Panc1 (cell line): ENCODE data around the gene MTARC2. TPM values are rescaled to one million over a fixed set of nuclear protein-coding genes. Genes with fewer than 3 reads are reported as not detected.

Experiments
- ATAC-seq: fragments of 200-7000 bp; cut with Tn5 transposase; 2 replicates; pipeline ENCODE4 v1.9.1; 2020; ENCODE audit warnings: mild to moderate bottlenecking, moderate library complexity
- BruUV-seq: library from RNA; stranded (reverse); fragments of 400-500 nt; replicated peaks from 2 replicates; lab custom pipeline; 2021; lab: Mats Ljungman, UMichigan
- CTCF ChIA-PET: fragments of 300-600 bp; sonication (Branson Sonifier 250); formaldehyde crosslinking; loops from one replicate; lab custom pipeline; 2022; ENCODE audit warnings: antibody characterized with exemption; lab: Charles Lee
- POLR2A ChIA-PET: fragments of 300-600 bp; sonication (Branson Sonifier 250); formaldehyde crosslinking; loops from one replicate; lab custom pipeline; 2022; ENCODE audit warnings: antibody characterized with exemption; lab: Charles Lee
- DNase-seq: peaks from one replicate; pipeline ENCODE4 v3.0.0-alpha.2; 2010; ENCODE audit warnings: low read depth, low spot score
- H3K27ac ChIP-seq: 2 replicates; pipeline ENCODE4 v1.5.1; 2011; ENCODE audit warnings: mild to moderate bottlenecking, low read length, inconsistent platforms
- H3K27me3 ChIP-seq: fragments of 200-500 bp; sonication (Bioruptor generic); 2 replicates; pipeline ENCODE4 v1.6.0; 2014; ENCODE audit warnings: low read length, inconsistent platforms; ENCODE audit not compliant: control insufficient read depth, insufficient read depth
- H3K36me3 ChIP-seq: fragments of 200-500 bp; sonication (Bioruptor generic); 2 replicates; pipeline ENCODE4 v1.5.1; 2014; ENCODE audit warnings: inconsistent platforms, mild to moderate bottlenecking, low read length, moderate library complexity; ENCODE audit not compliant: control insufficient read depth, insufficient read depth
- H3K4me1 ChIP-seq: 2 replicates; pipeline ENCODE4 v1.5.1; 2011; ENCODE audit warnings: inconsistent platforms, mild to moderate bottlenecking, low read length, moderate library complexity; ENCODE audit not compliant: control insufficient read depth, insufficient read depth
- H3K4me3 ChIP-seq, 2 experiments: 2 replicates each; pipeline ENCODE4 v1.5.1; 2011 to 2012; ENCODE audit warnings: low read depth in 2 of 2, low read length in 2 of 2, mild to moderate bottlenecking in 2 of 2, inconsistent platforms in 1 of 2, moderate library complexity in 1 of 2
- H3K9me3 ChIP-seq: fragments of 200-500 bp; sonication (Bioruptor generic); 2 replicates; pipeline ENCODE4 v1.5.1; 2014; ENCODE audit warnings: low read depth, mild to moderate bottlenecking, inconsistent platforms, low read length, moderate library complexity; ENCODE audit not compliant: control insufficient read depth, insufficient read depth
- POLR2AphosphoS5 ChIP-seq: IDR thresholded peaks from 2 replicates; pipeline ENCODE4 v1.6.1; 2012; ENCODE audit warnings: mild to moderate bottlenecking, low read depth, low read length, moderate library complexity
- SIN3A ChIP-seq: IDR thresholded peaks from 2 replicates; pipeline ENCODE4 v1.6.1; 2012; ENCODE audit warnings: low read depth, mild to moderate bottlenecking, low read length, moderate library complexity, borderline replicate concordance; ENCODE audit not compliant: insufficient read depth
- TCF7L2 ChIP-seq: IDR thresholded peaks from 2 replicates; pipeline ENCODE4 v1.6.1; 2011; ENCODE audit warnings: mild to moderate bottlenecking, low read depth, low read length, inconsistent platforms
- in situ Hi-C: cut with HindIII; loops from 2 replicates; pipeline ENCODE4 v1.10.0; 2016; ENCODE audit warnings: low sequenced_read_pairs, low pct_unique_long_range_greater_than_20kb
- intact Hi-C: fragments of 100-400 bp; cut with micrococcal nuclease; formaldehyde crosslinking; loops from one replicate; pipeline ENCODE4 v1.10.0; 2022; ENCODE audit not compliant: unreplicated experiment
- total RNA-seq: library from RNA; stranded (reverse); gene quantifications from one replicate; pipeline ENCODE4 v1.2.1, GENCODE V29; 2021; ENCODE audit not compliant: unreplicated experiment
- TF ChIP-seq, protein P1 (sequence below), 2 experiments: IDR thresholded peaks; 2 replicates each; pipeline ENCODE4 v1.6.1; 2011 to 2012; ENCODE audit warnings: low read depth in 2 of 2, control low read depth in 1 of 2, low read length in 1 of 2, mild to moderate bottlenecking in 1 of 2, moderate library complexity in 1 of 2; ENCODE audit not compliant: insufficient read depth in 1 of 2
- TF ChIP-seq, protein P2 (sequence below): fragments of 450-650 bp; IDR thresholded peaks from 2 replicates; pipeline ENCODE4 v1.5.1; 2017; ENCODE audit warnings: mild to moderate bottlenecking

Gene MTARC2
- total RNA-seq, 1 experiment from 2014 or later = 10.1 TPM

DNA sequence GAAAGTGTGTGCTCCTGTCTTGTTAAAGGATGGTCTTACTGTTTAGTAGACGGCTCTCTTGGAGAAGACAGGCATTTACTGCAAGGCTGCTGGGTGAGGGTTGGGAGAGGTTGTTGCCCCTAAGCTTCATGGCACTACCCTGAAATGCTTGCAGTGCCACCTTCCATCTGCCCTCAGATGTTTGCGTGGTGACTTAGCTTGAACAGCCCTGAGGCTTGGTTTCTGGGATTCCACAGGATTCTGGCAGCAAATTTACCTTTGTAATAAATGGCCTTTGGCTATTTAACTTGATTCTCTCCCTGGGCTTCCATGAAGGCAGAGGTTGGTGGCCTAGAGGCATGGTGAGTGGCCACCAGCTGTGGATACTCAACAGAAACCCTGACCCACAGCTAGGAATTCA, 50.2 kb downstream of the MTARC2 start:
- Histone ChIP-seq H3K27me3 (no peaks in the 10 kb centered on the region), H3K4me1 (no peaks in the 10 kb centered on the region), H3K27ac (no peak overlapping the region), H3K36me3 (no peaks in the 10 kb centered on the region), H3K9me3 (no peaks in the 10 kb centered on the region), H3K4me3 (no peak overlapping the region)
- CTCF ChIA-PET = no interaction called here
- TF ChIP-seq, protein P1, sequence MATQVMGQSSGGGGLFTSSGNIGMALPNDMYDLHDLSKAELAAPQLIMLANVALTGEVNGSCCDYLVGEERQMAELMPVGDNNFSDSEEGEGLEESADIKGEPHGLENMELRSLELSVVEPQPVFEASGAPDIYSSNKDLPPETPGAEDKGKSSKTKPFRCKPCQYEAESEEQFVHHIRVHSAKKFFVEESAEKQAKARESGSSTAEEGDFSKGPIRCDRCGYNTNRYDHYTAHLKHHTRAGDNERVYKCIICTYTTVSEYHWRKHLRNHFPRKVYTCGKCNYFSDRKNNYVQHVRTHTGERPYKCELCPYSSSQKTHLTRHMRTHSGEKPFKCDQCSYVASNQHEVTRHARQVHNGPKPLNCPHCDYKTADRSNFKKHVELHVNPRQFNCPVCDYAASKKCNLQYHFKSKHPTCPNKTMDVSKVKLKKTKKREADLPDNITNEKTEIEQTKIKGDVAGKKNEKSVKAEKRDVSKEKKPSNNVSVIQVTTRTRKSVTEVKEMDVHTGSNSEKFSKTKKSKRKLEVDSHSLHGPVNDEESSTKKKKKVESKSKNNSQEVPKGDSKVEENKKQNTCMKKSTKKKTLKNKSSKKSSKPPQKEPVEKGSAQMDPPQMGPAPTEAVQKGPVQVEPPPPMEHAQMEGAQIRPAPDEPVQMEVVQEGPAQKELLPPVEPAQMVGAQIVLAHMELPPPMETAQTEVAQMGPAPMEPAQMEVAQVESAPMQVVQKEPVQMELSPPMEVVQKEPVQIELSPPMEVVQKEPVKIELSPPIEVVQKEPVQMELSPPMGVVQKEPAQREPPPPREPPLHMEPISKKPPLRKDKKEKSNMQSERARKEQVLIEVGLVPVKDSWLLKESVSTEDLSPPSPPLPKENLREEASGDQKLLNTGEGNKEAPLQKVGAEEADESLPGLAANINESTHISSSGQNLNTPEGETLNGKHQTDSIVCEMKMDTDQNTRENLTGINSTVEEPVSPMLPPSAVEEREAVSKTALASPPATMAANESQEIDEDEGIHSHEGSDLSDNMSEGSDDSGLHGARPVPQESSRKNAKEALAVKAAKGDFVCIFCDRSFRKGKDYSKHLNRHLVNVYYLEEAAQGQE (IDR thresholded peaks at IDR 0.05; ENCODE audit: insufficient read depth in 1 of 2, low read depth in 2 of 2, low read length in 1 of 2) = no peak
- no peak for TF ChIP-seq TCF7L2
- no peak for TF ChIP-seq POLR2AphosphoS5
- TF ChIP-seq, protein P2, sequence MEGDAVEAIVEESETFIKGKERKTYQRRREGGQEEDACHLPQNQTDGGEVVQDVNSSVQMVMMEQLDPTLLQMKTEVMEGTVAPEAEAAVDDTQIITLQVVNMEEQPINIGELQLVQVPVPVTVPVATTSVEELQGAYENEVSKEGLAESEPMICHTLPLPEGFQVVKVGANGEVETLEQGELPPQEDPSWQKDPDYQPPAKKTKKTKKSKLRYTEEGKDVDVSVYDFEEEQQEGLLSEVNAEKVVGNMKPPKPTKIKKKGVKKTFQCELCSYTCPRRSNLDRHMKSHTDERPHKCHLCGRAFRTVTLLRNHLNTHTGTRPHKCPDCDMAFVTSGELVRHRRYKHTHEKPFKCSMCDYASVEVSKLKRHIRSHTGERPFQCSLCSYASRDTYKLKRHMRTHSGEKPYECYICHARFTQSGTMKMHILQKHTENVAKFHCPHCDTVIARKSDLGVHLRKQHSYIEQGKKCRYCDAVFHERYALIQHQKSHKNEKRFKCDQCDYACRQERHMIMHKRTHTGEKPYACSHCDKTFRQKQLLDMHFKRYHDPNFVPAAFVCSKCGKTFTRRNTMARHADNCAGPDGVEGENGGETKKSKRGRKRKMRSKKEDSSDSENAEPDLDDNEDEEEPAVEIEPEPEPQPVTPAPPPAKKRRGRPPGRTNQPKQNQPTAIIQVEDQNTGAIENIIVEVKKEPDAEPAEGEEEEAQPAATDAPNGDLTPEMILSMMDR = no peak
- TF ChIP-seq SIN3A = no peak
- POLR2A ChIA-PET = no interaction called here
- BruUV-seq = no TSS peak
- in situ Hi-C loops (no loop called here), intact Hi-C loops (no loop called here)
- ATAC-seq (no peak), DNase-seq (no peak)

DNA sequence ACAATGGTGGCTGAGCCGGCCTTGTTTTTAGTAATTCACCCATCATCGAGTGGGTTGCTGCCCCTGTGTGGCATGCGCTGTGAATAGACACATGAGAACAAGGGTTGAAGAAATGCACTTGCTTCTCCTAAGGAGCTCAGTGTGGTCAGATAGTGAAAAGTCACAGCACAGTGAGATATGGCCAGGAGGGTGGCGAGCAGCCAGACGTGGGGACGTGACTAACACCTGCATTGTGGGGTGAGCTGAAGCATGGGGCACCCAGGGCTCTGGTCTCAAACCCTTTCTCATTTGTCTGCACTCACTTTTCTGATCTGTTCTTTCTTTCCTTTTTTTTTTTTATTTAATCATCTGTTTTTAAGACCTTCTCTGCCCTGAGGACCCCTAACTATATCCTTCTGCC, 52.1 kb downstream of the MTARC2 start:
- TF ChIP-seq, protein P2 = no peak
- TF ChIP-seq TCF7L2 = no peak
- TF ChIP-seq, protein P1 (IDR thresholded peaks at IDR 0.05; ENCODE audit: insufficient read depth in 1 of 2, low read depth in 2 of 2, low read length in 1 of 2) = no peak
- no peak for TF ChIP-seq SIN3A
- TF ChIP-seq POLR2AphosphoS5 = no peak
- DNase-seq = no peak
- no peaks in the 10 kb centered on the region for H3K27me3 ChIP-seq
- H3K36me3 ChIP-seq = no peaks in the 10 kb centered on the region
- H3K4me3 ChIP-seq = no peak overlapping the region
- no peaks in the 10 kb centered on the region for H3K4me1 ChIP-seq
- no TSS peak for BruUV-seq
- CTCF ChIA-PET = no interaction called here
- H3K9me3 ChIP-seq = no peaks in the 10 kb centered on the region
- in situ Hi-C loops = no loop called here
- intact Hi-C loops = no loop called here
- no peak for ATAC-seq
- POLR2A ChIA-PET = no interaction called here
- H3K27ac ChIP-seq = no peak overlapping the region
